Ishikawa (cell line): ENCODE results near the gene WIF1.

Experiments
- CREB1 ChIP-seq: IDR thresholded peaks from 2 replicates; pipeline ENCODE4 v1.6.1; 2012; ENCODE audit warnings: low read depth
- EP300 ChIP-seq: IDR thresholded peaks from 2 replicates; pipeline ENCODE4 v1.6.1; 2012; ENCODE audit warnings: borderline replicate concordance
- MAX ChIP-seq: IDR thresholded peaks from 2 replicates; pipeline ENCODE4 v1.6.1; 2012

- TF ChIP-seq CREB1 = no peak
- no peak for TF ChIP-seq EP300
- no peak for TF ChIP-seq MAX
Measured at GRCh38 chr12:65098364-65098763, 22.7 kb downstream of the WIF1 start.
